Measurements from ENCODE around the gene PAPPA.

GRCh38 chr9:116298878-116299391, 145.3 kb downstream of the PAPPA start:
- TF ChIP-seq CTCF (IDR thresholded peaks at IDR 0.05) (no peak), POLR2A (IDR thresholded peaks at IDR 0.05) (no peak)
